GM12801 (cell line): ENCODE measurements around the gene SETD1B.

Experiments
- CTCF ChIP-seq: IDR thresholded peaks from one replicate; pipeline ENCODE4 v1.5.1; 2011; ENCODE audit warnings: control low read depth; ENCODE audit not compliant: insufficient read length; ENCODE audit errors: extremely low read depth

The SETD1B gene

GRCh38 chr12:121858662-121859572 lies 55.1 kb downstream of the SETD1B start, which contains the start of gene HPD:
Gene HPD, minus strand, starts transcription at chr12:121858859. Its CDS starts 36 bp downstream, at chr12:121858823.
- TF ChIP-seq CTCF = no peak

- TF ChIP-seq CTCF = no peak
Observed at GRCh38 chr12:121860257-121860656, 56.4 kb downstream of the SETD1B start.

- TF ChIP-seq CTCF = no peak
Observed at GRCh38 chr12:121861636-121862254, 57.9 kb downstream of the SETD1B start.

- no peak for TF ChIP-seq CTCF
Observed at GRCh38 chr12:121866331-121866730, 62.5 kb downstream of the SETD1B start.

GRCh38 chr12:121871467-121871866 lies 67.7 kb downstream of the SETD1B start:
- TF ChIP-seq CTCF = no peak

GRCh38 chr12:121872546-121873215 lies 68.9 kb downstream of the SETD1B start:
- no peak for TF ChIP-seq CTCF

- no peak for TF ChIP-seq CTCF
Observed at GRCh38 chr12:121873216-121873569, 69.4 kb downstream of the SETD1B start.
